ENCODE data around the gene KMT2E. TPM values are rescaled to one million over a fixed set of nuclear protein-coding genes. Genes with fewer than 3 reads are reported as not detected.
A peak's percentile ranks its signal among the peaks of the same experiment; 100 is the strongest.

The KMT2E gene
- total RNA-seq, 1 experiment from 2014 or later = 68.1 TPM

- H3K9me3 ChIP-seq (ENCODE audit: insufficient read depth, low read depth) = no peaks in the 10 kb centered on the region
- peaks cover 95% of the 10 kb centered on the region for H3K79me2 ChIP-seq (ENCODE audit: low read depth)
- no peaks in the 10 kb centered on the region for H3K27me3 ChIP-seq (ENCODE audit: insufficient read depth, low read depth)
- H3K27ac ChIP-seq = 0 out of 2 replicates have a peak overlapping the region, but pooled peaks have one; percentile 19
- H3K9me2 ChIP-seq (ENCODE audit: insufficient read depth) = no peaks in the 10 kb centered on the region
- intact Hi-C loops (cut with micrococcal nuclease; ENCODE audit: unreplicated experiment) = loop anchor here (1.0 to 10.0 kb wide), 3 partner anchors 36 to 1764 kb away; no protein-coding TSS in a partner anchor
- no peak for DNase-seq
- H4K20me1 ChIP-seq (ENCODE audit: insufficient read depth) = peaks cover 59% of the 10 kb centered on the region
- peak overlapping the region; percentile 95 for H3K4me3 ChIP-seq
- H3K4me1 ChIP-seq (replicated peaks; ENCODE audit: insufficient read depth) = peaks cover 55% of the 10 kb centered on the region
- peak overlapping the region; percentile 96 for H3K4me2 ChIP-seq
- TF ChIP-seq EZH2 (IDR thresholded peaks at IDR 0.05; ENCODE audit: low read depth) (no peak), CTCF (conservative IDR thresholded peaks at IDR 0.05) (no peak)
- H3K36me3 ChIP-seq (ENCODE audit: low read depth) = peaks cover 7% of the 10 kb centered on the region; the same call in 1 of the 2 replicates
- H2AFZ ChIP-seq = no peak overlapping the region
- ChIA-PET CTCF (interaction anchor here (0.6 to 1.1 kb wide), 3 partner anchors 25 to 592 kb away, joined by 3 to 19 read pairs (median 4); no protein-coding TSS in a partner anchor), POLR2A (ENCODE audit: unreplicated experiment) (interaction anchor here (0.6 to 0.7 kb wide), 3 partner anchors 27 to 100 kb away, joined by 3 to 4 read pairs (median 3); no protein-coding TSS in a partner anchor)
- H3F3A ChIP-seq (ENCODE audit: insufficient read depth, low read depth) = peaks cover 10% of the 10 kb centered on the region; the same call in 1 of the 2 replicates
- no TSS peak for BruUV-seq (replicated peaks)
Observed at GRCh38 chr7:105011141-105011830, 2.7 kb upstream of the KMT2E start.

- ChIA-PET CTCF (interaction anchor here (0.6 to 1.1 kb wide), 3 partner anchors 24 to 593 kb away, joined by 3 to 19 read pairs (median 4); no protein-coding TSS in a partner anchor), POLR2A (ENCODE audit: unreplicated experiment) (interaction anchor here (0.7 kb wide), 1 partner anchor 1763 kb away, joined by 5 read pairs; no protein-coding TSS in a partner anchor)
- Histone ChIP-seq H3K4me1 (replicated peaks; ENCODE audit: insufficient read depth) (peaks cover 55% of the 10 kb centered on the region), H3K4me3 (peak overlapping the region; percentile 95), H3K9me2 (ENCODE audit: insufficient read depth) (no peaks in the 10 kb centered on the region), H3K79me2 (ENCODE audit: low read depth) (peaks cover 95% of the 10 kb centered on the region), H2AFZ (no peak overlapping the region), H3K27ac (peak overlapping the region; percentile 98), H3F3A (ENCODE audit: insufficient read depth, low read depth) (peaks cover 9% of the 10 kb centered on the region; the same call in 1 of the 2 replicates), H3K36me3 (ENCODE audit: low read depth) (peaks cover 4% of the 10 kb centered on the region; the same call in 1 of the 2 replicates), H3K4me2 (peak overlapping the region; percentile 96), H3K27me3 (ENCODE audit: insufficient read depth, low read depth) (no peaks in the 10 kb centered on the region), H3K9me3 (ENCODE audit: insufficient read depth, low read depth) (no peaks in the 10 kb centered on the region), H4K20me1 (ENCODE audit: insufficient read depth) (peaks cover 53% of the 10 kb centered on the region)
- no peak for DNase-seq
- no peak for TF ChIP-seq EZH2 (IDR thresholded peaks at IDR 0.05; ENCODE audit: low read depth)
- TF ChIP-seq CTCF (conservative IDR thresholded peaks at IDR 0.05) = no peak
- intact Hi-C loops (cut with micrococcal nuclease; ENCODE audit: unreplicated experiment) = loop anchor here (1.0 to 10.0 kb wide), 5 partner anchors 28 to 1763 kb away; no protein-coding TSS in a partner anchor
- BruUV-seq (replicated peaks) = TSS peak; percentile 24
Observed at GRCh38 chr7:105011831-105012502, 2.0 kb upstream of the KMT2E start.

Data from PC-9 (cell line).